WTC11 (cell line): ENCODE measurements around the gene APOBEC2.

ENCODE experiments used
- CTCF ChIP-seq: fragments of 200-600 bp; IDR thresholded peaks from 2 replicates; pipeline ENCODE4 v1.8.0; 2022; ENCODE audit warnings: antibody characterized with exemption
- E2F1 ChIP-seq: sonication (generic); formaldehyde crosslinking; IDR thresholded peaks from 2 replicates; pipeline ENCODE4 v1.8.0; 2022; ENCODE audit warnings: mild to moderate bottlenecking, missing genetic modification reagents
- E2F4 ChIP-seq: sonication (generic); formaldehyde crosslinking; IDR thresholded peaks from 2 replicates; pipeline ENCODE4 v1.8.1; 2022; ENCODE audit warnings: low read depth, mild to moderate bottlenecking, moderate library complexity, missing genetic modification reagents, borderline replicate concordance
- STAT6 ChIP-seq: sonication (generic); formaldehyde crosslinking; conservative IDR thresholded peaks from 2 replicates; pipeline ENCODE4 v1.8.1; 2023; ENCODE audit warnings: mild to moderate bottlenecking, low read depth, missing genetic modification reagents, moderate library complexity

- TF ChIP-seq CTCF, result no peak
- TF ChIP-seq E2F4 (CRISPR knock-in tag), result no peak
- TF ChIP-seq E2F1, result no peak
- no peak for TF ChIP-seq STAT6
These were observed 1.5 kb downstream of the APOBEC2 start for GRCh38 chr6:41054511-41054910.
